Psoas muscle (tissue), 8 donors: ENCODE data around the gene MUC2. TPM values are rescaled to one million over a fixed set of nuclear protein-coding genes. Genes with fewer than 3 reads are reported as not detected.
A peak's percentile ranks its signal among the peaks of the same experiment; 100 is the strongest.

ENCODE experiments used
- ATAC-seq, 4 donors: fragments of 200-7000 bp; cut with Tn5 transposase; one replicate each; pipeline ENCODE4 v1.9.1; 2020; ENCODE audit warnings: moderate library complexity in 3 of 4, mild to moderate bottlenecking in 2 of 4
- DNase-seq, 2 donors: peaks; one replicate each; pipeline ENCODE4 v3.0.0-alpha.2; 2020
- H3K27ac ChIP-seq: fragments of 200-600 bp; one replicate; pipeline ENCODE4 v1.8.0; 2022
- H3K27me3 ChIP-seq, 3 donors: fragments of 200-600 bp in 1 of 3; one replicate each; pipeline versions ENCODE4 v1.6.1 to v1.8.0; 2013 to 2022; ENCODE audit warnings: low read length in 2 of 3, mild to moderate bottlenecking in 2 of 3, moderate library complexity in 1 of 3; ENCODE audit not compliant: insufficient read depth in 3 of 3
- H3K36me3 ChIP-seq, 2 donors: fragments of 200-600 bp in 1 of 2; one replicate each; pipeline versions ENCODE4 v1.6.1 to v1.8.0; 2013 to 2022; ENCODE audit warnings: low read depth in 1 of 2, mild to moderate bottlenecking in 1 of 2, moderate library complexity in 1 of 2; ENCODE audit not compliant: insufficient read depth in 1 of 2
- H3K4me1 ChIP-seq: fragments of 200-600 bp; one replicate; pipeline ENCODE4 v1.8.0; 2022
- H3K4me3 ChIP-seq: fragments of 200-600 bp; one replicate; pipeline ENCODE4 v1.8.0; 2022; ENCODE audit warnings: mild to moderate bottlenecking
- H3K9me3 ChIP-seq: fragments of 200-600 bp; one replicate; pipeline ENCODE4 v1.8.0; 2022
- CTCF ChIP-seq: fragments of 200-600 bp; IDR thresholded peaks from one replicate; pipeline ENCODE4 v1.8.0; 2022; ENCODE audit warnings: antibody characterized with exemption
- WGBS, 3 donors: extraction: QIAGEN DNeasy Blood & Tissue Kit; methylation state at CpG; one replicate each; pipeline versions ENCODE4 v1.1.6 to v1.1.7; 2013; 5-methylcytosine and 5-hydroxymethylcytosine counted together
- intact Hi-C, 2 donors: fragments of 100-400 bp; cut with DNase I; formaldehyde crosslinking; loops; one replicate each; pipeline versions ENCODE4 v1.11.0 to v1.14.2; 2022
- polyA plus RNA-seq, 3 donors: library from polyadenylated mRNA; stranded (reverse); fragments of 200-250 nt; gene quantifications; one replicate each; pipeline ENCODE4 v1.2.3, GENCODE V29; 2013
- total RNA-seq, 4 donors: library from RNA; stranded (reverse); fragmentation: NEBNext Ultra II Directional in 2 of 4; extraction: Animal tissue kit (Norgen Biotek cat#: 25700) in 2 of 4; gene quantifications; one replicate each; pipeline versions ENCODE4 v1.2.1 to v1.2.4, GENCODE V29; 2021 to 2023
- donor health status: healthy with polysubstance abuse.
- donor health status: DM: no; HTN: no; CAD: no; lungs with moderate emphysema.
- donor health status: Bipolar disorder and iron deficiency.
- donor health status: healthy.
- donor health status: DM: yes; HTN: yes; CAD: no.
- donor health status: DM: no; HTN: no; CAD: no.
- donor health status: DM: no; HTN: no; CAD: no.
- donor health status: DM: yes; HTN: yes; CAD: no.

The MUC2 gene
- total and polyA plus RNA-seq, 7 donors, result under 0.01 to 0.44 (median 0.02) TPM; not detected in 2

GRCh38 chr11:1052133-1053011 lies 22.3 kb upstream of the MUC2 start:
- WGBS, 3 donors, result 79 to 84% (median 81%) methylated on average over 19 to 25 of the region's 25 CpGs
- no peak for ATAC-seq
- H3K27me3 ChIP-seq, result peaks cover 0 to 33% (median 15%) of the 10 kb centered on the region in 3 donors
- peak; percentile 11 to 35 for DNase-seq
- H3K4me1 ChIP-seq, result no peaks in the 10 kb centered on the region
- H3K27ac ChIP-seq, result no peak overlapping the region
- H3K9me3 ChIP-seq, result no peaks in the 10 kb centered on the region
- intact Hi-C loops, result loop anchor here (5.0 kb wide), 2 partner anchors 75 to 125 kb away; partner anchors contain the start of gene AP2A2 (in 2 of the 2)
- no peak overlapping the region for H3K4me3 ChIP-seq
- no peaks in the 10 kb centered on the region for H3K36me3 ChIP-seq
- no peak for TF ChIP-seq CTCF

GRCh38 chr11:1053121-1053901 lies 21.4 kb upstream of the MUC2 start:
- Histone ChIP-seq H3K27me3 (peaks cover 0 to 33% (median 11%) of the 10 kb centered on the region in 3 donors), H3K36me3 (no peaks in the 10 kb centered on the region), H3K27ac (no peak overlapping the region), H3K4me1 (no peaks in the 10 kb centered on the region), H3K4me3 (no peak overlapping the region), H3K9me3 (no peaks in the 10 kb centered on the region)
- DNase-seq (peak; percentile 8 to 44), ATAC-seq (no peak)
- no peak for TF ChIP-seq CTCF
- intact Hi-C loops, result loop anchor here (5.0 kb wide), 2 partner anchors 76 to 126 kb away; partner anchors contain the start of gene AP2A2 (in 2 of the 2)
- WGBS, 3 donors, result 45 to 66% (median 55%) methylated on average over 22 to 25 of the region's 25 CpGs

GRCh38 chr11:1054143-1055108 lies 20.2 kb upstream of the MUC2 start:
- intact Hi-C loops, result loop anchor here (5.0 kb wide), 2 partner anchors 77 to 127 kb away; partner anchors contain the start of gene AP2A2 (in 2 of the 2)
- no peak overlapping the region for H3K4me3 ChIP-seq
- H3K36me3 ChIP-seq, result no peaks in the 10 kb centered on the region
- no peaks in the 10 kb centered on the region for H3K9me3 ChIP-seq
- peaks cover 0 to 26% (median 9%) of the 10 kb centered on the region in 3 donors for H3K27me3 ChIP-seq
- WGBS, 3 donors, result 22 to 28% (median 25%) methylated on average over 25 of the region's 25 CpGs
- H3K4me1 ChIP-seq, result no peaks in the 10 kb centered on the region
- ATAC-seq (no peak), DNase-seq (peak; percentile 8 to 39)
- no peak for TF ChIP-seq CTCF
- no peak overlapping the region for H3K27ac ChIP-seq

- H3K4me3 ChIP-seq, result no peak overlapping the region
- peaks cover 0 to 21% (median 9%) of the 10 kb centered on the region in 3 donors for H3K27me3 ChIP-seq
- H3K36me3 ChIP-seq, result no peaks in the 10 kb centered on the region
- no peaks in the 10 kb centered on the region for H3K9me3 ChIP-seq
- no peak overlapping the region for H3K27ac ChIP-seq
- WGBS, 3 donors, result 81 to 85% (median 84%) methylated on average over 17 of the region's 17 CpGs
- ATAC-seq (no peak), DNase-seq (peak; percentile 9 to 36)
- intact Hi-C loops, result no loop called here
- no peak for TF ChIP-seq CTCF
- H3K4me1 ChIP-seq, result no peaks in the 10 kb centered on the region
These were observed 19.5 kb upstream of the MUC2 start for GRCh38 chr11:1055109-1055703.
